Measurements from ENCODE around the gene AP1M2.
"Not testable (repeated sequence)": the region's sequence is repeated elsewhere in the genome, so short reads cannot be mapped to it uniquely, and the experiment has no call there.

AP1M2 gene

GRCh38 chr19:10552510-10553053 is 34.5 kb downstream of the AP1M2 start:
- TF ChIP-seq CTCF (IDR thresholded peaks at IDR 0.05; ENCODE audit: low read depth, low read length), result no peak
- no peak for DNase-seq (ENCODE audit: extremely low read depth, low read depth)

- DNase-seq (ENCODE audit: extremely low read depth, low read depth), result no peak
These were observed 35.3 kb downstream of the AP1M2 start for GRCh38 chr19:10551698-10552301.

GRCh38 chr19:10551006-10551405 is 36.1 kb downstream of the AP1M2 start:
- DNase-seq (ENCODE audit: extremely low read depth, low read depth), result not testable (repeated sequence)

More at GRCh38 chr19:10551698-10552301, 35.3 kb downstream of the AP1M2 start:
- TF ChIP-seq CTCF (IDR thresholded peaks at IDR 0.05; ENCODE audit: low read depth, low read length), result peak; percentile 4; the same call in 1 of the 2 replicates

GRCh38 chr19:10550336-10550735 is 36.8 kb downstream of the AP1M2 start:
- no peak for DNase-seq (ENCODE audit: extremely low read depth, low read depth)
- TF ChIP-seq CTCF (IDR thresholded peaks at IDR 0.05; ENCODE audit: low read depth, low read length), result no peak

- no peak for DNase-seq (ENCODE audit: extremely low read depth, low read depth)
- TF ChIP-seq CTCF (IDR thresholded peaks at IDR 0.05; ENCODE audit: low read depth, low read length), result no peak
These were observed 37.4 kb downstream of the AP1M2 start for GRCh38 chr19:10549733-10550132.

GRCh38 chr19:10548746-10549276 is 38.3 kb downstream of the AP1M2 start:
- TF ChIP-seq CTCF (IDR thresholded peaks at IDR 0.05; ENCODE audit: low read depth, low read length), result no peak
- no peak for DNase-seq (ENCODE audit: extremely low read depth, low read depth)

- DNase-seq (ENCODE audit: extremely low read depth, low read depth), result no peak
- no peak for TF ChIP-seq CTCF (IDR thresholded peaks at IDR 0.05; ENCODE audit: low read depth, low read length)
These were observed 40.3 kb downstream of the AP1M2 start for GRCh38 chr19:10546817-10547216.

Measured in AG09319 (cell line).